Kidney epithelial cell (primary cell): ENCODE data around the gene GRAMD2B. TPM values are rescaled to one million over a fixed set of nuclear protein-coding genes. Genes with fewer than 3 reads are reported as not detected.
"Not testable (repeated sequence)": the region's sequence is repeated elsewhere in the genome, so short reads cannot be mapped to it uniquely, and the experiment has no call there.

Experiments
- DNase-seq: peaks from one replicate; pipeline ENCODE4 v3.0.0-alpha.2; 2010; ENCODE audit warnings: low read depth
- H3K27me3 ChIP-seq: 2 replicates; pipeline ENCODE4 v1.6.0; 2011; ENCODE audit warnings: low read length; ENCODE audit not compliant: control insufficient read depth, insufficient read depth
- H3K36me3 ChIP-seq: 2 replicates; pipeline ENCODE4 v1.5.1; 2011; ENCODE audit warnings: low read length; ENCODE audit not compliant: control insufficient read depth, insufficient read depth
- H3K4me3 ChIP-seq: 2 replicates; pipeline ENCODE4 v1.5.1; 2011; ENCODE audit warnings: low read depth, mild to moderate bottlenecking, control low read depth, low read length
- total RNA-seq: library from RNA; depleted of rRNA; stranded (reverse); fragments of >200 nt; gene quantifications from 2 replicates; pipeline ENCODE4 v1.2.3, GENCODE V29; 2015
- TF ChIP-seq, protein P1 (sequence below): IDR thresholded peaks from 2 replicates; pipeline ENCODE4 v1.5.1; 2011; ENCODE audit warnings: mild to moderate bottlenecking, moderate library complexity, low read length, control low read depth, inconsistent platforms; ENCODE audit not compliant: insufficient read depth, poor library complexity, severe bottlenecking

GRAMD2B gene
- total RNA-seq, 1 donor from 2014 or later, result 36.9 TPM

DNA sequence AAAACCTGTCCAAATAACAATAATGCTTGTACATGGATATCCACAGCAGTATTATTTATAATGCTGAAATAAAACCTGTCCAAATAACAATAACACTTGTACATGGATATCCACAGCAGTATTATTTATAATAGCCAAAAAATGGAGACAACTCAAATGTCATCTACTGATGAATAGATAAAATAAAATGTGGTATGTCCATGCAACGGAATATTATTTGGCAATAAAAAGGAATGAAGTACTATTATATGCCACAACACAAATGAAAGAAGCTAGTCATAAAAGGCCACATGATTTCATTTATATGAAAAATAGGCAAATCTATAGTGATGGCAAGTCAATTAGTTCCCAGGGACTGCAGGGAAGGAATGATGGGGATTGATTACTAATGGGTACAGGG, 31.8 kb upstream of the GRAMD2B start:
- TF ChIP-seq, protein P1, sequence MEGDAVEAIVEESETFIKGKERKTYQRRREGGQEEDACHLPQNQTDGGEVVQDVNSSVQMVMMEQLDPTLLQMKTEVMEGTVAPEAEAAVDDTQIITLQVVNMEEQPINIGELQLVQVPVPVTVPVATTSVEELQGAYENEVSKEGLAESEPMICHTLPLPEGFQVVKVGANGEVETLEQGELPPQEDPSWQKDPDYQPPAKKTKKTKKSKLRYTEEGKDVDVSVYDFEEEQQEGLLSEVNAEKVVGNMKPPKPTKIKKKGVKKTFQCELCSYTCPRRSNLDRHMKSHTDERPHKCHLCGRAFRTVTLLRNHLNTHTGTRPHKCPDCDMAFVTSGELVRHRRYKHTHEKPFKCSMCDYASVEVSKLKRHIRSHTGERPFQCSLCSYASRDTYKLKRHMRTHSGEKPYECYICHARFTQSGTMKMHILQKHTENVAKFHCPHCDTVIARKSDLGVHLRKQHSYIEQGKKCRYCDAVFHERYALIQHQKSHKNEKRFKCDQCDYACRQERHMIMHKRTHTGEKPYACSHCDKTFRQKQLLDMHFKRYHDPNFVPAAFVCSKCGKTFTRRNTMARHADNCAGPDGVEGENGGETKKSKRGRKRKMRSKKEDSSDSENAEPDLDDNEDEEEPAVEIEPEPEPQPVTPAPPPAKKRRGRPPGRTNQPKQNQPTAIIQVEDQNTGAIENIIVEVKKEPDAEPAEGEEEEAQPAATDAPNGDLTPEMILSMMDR, result no peak
- DNase-seq, result no peak
- Histone ChIP-seq H3K36me3 (no peaks in the 10 kb centered on the region), H3K27me3 (no peaks in the 10 kb centered on the region), H3K4me3 (no peak overlapping the region)

DNA sequence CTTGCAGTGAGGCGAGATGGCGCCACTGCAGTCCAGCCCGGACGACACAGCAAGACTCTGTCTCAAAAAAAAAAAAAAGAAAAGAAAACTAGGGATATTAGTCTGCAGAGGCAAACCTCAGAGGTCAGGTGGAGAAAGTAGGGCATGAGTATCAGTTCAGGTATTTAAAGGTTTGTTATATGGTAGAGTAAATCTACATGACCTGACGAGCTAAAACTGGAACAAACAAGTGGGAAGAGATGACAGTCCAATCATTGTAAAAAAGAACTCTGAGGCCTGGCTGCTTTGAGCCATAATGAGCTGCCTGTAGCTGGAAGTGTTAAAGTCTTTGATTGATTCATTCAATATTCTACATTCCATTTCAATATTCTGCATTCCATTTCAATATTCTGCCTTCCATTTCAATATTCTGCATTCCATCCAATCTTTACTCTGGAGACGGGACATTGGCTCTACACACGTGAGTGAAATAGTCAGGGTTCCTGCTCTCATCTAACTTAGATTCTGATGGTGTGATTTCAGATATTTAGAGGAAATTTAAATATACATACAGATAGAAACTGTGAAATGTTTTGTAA, 28.9 kb upstream of the GRAMD2B start:
- H3K27me3 ChIP-seq, result no peaks in the 10 kb centered on the region
- DNase-seq, result no peak
- no peak overlapping the region for H3K4me3 ChIP-seq
- TF ChIP-seq, protein P1, result no peak
- H3K36me3 ChIP-seq, result no peaks in the 10 kb centered on the region

DNA sequence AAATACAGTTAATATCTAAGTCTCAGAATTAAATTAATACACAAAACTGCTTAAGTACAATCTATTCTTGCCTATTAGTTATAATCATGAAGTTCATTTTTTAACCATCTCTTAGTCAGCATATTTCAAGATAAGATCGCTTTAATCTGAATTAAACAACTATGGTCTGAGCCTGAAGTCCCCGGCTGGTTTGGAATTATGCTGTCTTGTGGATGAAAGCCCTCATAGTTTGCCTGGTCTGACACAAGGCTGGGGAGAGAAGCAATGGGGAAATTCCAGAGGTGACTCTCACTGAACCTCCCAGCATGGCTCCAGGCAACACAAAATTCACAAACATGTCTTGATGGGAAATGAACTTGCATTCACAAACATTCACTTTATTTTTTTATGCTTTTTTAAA, 28.0 kb upstream of the GRAMD2B start:
- Histone ChIP-seq H3K36me3 (no peaks in the 10 kb centered on the region), H3K27me3 (no peaks in the 10 kb centered on the region), H3K4me3 (no peak overlapping the region)
- DNase-seq, result no peak
- TF ChIP-seq, protein P1, result no peak

DNA sequence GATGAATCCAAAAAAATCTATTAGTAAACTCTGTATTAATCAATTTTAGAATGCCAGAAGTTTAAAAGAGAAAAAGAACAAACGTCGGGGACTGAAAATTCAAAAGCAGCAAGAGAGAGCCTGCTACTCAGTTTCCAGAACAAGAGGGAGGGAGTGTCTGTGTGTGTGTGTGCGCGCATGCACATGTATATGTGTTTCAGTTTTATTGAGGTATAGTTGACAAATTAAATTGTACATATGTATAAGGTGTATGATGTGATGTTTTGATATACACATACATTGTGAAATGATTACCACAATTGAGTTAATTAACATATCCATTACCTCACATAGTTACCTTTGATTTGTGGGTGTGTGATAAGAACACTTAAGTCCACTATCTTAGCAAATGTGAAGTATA, 27.6 kb upstream of the GRAMD2B start:
- no peak for DNase-seq
- Histone ChIP-seq H3K4me3 (no peak overlapping the region), H3K36me3 (no peaks in the 10 kb centered on the region), H3K27me3 (no peaks in the 10 kb centered on the region)
- TF ChIP-seq, protein P1, result no peak

DNA sequence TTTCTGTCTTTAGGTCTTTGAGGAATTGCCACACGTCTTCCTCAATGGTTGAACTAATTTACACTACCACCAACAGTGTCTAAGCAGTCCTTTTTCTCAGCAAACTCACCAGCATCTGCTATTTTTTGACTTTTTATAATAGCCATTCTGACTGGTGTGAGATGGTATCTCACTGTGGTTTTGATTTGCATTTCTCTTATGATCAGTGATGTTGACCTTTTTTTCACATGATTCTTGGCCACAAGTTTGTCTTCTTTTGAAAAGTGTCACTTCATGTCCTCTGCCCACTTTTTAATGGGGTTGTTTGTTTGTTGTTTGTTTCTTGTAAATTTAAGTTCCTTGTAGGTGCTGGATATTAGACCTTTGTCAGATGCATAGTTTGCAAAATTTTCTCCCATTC, 26.5 kb upstream of the GRAMD2B start:
- not testable (repeated sequence) for H3K36me3 ChIP-seq, DNase-seq, H3K27me3 ChIP-seq, H3K4me3 ChIP-seq

DNA sequence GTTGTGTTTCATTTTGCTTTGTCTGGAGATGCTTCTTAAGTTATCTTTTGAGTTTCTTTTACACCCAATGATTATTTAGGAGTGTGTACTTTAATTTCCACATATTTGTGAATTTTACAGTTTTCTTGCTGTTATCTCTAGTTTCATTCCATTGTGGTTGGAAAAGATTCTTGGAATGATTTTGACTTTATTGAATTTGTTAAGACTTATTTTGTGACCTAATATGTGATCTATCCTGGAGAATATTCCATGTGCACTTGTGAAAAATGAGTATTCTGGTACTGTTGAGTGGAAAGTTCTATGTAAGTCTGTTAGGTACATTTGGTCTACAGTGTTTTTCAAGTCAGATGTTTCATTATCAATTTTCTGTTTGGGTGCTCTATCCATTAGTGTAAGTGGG, 24.4 kb upstream of the GRAMD2B start:
- TF ChIP-seq, protein P1, result no peak
- no peaks in the 10 kb centered on the region for H3K27me3 ChIP-seq
- no peak for DNase-seq
- no peaks in the 10 kb centered on the region for H3K36me3 ChIP-seq
- no peak overlapping the region for H3K4me3 ChIP-seq
